Limb (tissue), 2 donors: ENCODE results near the gene FAM43A.

Source experiments
- DNase-seq, 2 donors: peaks; one replicate each; pipeline ENCODE4 v3.0.0-alpha.2; 2016; ENCODE audit errors: extremely low spot score in 2 of 2

Gene FAM43A

DNA sequence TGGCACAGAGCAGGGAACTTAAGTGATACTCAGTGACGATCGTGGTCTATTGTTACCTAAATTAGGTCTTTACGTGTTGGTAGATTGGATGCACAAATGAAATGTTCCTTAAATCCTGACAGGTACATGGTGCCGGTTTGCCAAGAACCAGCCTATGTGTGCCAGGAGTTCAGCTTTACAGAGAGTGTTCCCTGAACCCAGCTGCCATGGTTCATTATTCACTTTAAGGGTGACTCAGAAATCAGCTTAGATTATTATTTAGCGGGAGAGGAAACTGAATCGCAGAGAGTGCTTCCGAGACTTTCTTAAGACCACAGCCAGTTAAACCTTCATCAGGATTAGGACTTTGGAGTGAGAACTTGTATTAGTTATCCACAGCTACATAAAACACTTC, 21.5 kb downstream of the FAM43A start:
- DNase-seq: no peak

DNA sequence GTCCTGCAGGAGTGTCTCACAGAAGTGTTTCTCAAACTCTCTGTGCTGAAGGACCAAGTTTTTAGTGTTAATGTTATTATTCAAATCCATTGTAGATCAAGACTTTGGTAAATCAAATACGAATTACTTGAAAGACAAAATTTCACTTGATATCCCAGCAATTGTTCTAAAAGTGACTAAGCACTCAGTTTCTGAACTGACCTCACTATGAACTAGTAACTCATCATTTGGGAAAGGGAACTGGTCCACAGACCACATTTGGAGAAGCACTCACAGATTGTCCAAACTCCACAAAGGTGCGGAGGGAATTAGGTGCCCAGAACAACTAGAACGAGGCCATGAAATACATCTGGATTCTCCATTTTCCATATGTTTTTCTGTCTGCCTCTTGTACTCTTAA, 25.6 kb downstream of the FAM43A start:
- no peak for DNase-seq

DNA sequence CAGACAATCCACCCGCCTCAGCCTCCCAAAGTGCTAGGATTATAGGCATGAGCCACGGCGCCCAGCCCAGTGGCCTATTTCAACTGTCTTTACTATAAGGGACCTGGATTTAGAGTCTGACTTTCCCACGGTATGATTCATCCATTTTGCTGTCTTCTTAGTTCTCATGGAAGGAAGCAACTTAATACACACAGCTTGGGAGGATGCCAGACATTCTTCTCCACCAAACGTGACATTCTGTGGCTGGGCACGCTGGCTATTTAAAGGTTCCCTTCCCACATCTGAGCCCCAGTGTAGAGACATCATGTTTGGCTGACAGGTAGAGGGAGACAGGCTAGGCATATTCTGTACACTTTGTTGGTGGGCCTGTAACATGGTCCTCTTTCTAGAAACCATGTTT, 26.2 kb downstream of the FAM43A start:
- no peak for DNase-seq

- DNase-seq: no peak
These were observed 27.8 kb downstream of the FAM43A start for GRCh38 chr3:194713299-194714136.

GRCh38 chr3:194714137-194714455, 28.4 kb downstream of the FAM43A start:
- DNase-seq: no peak

DNA sequence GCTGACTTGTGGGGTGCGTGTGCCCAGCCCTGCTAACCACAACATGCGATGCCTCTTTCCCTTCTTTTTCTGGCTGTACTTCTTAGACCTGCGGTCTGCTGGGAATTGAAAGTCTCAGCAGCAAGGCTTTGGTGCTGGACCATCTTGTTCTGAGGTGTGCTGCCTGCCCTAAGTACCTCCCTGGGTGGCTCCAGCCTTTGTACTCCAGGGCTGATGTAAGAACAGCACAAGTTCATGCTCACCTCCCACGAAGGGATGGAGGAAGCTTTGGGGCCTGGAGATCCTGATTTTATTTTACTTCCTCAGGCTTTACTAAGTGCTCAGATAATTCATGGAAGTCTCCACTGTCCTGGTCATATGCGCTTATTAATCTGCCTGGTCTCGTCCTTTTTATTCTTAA, 28.9 kb downstream of the FAM43A start:
- no peak for DNase-seq

DNA sequence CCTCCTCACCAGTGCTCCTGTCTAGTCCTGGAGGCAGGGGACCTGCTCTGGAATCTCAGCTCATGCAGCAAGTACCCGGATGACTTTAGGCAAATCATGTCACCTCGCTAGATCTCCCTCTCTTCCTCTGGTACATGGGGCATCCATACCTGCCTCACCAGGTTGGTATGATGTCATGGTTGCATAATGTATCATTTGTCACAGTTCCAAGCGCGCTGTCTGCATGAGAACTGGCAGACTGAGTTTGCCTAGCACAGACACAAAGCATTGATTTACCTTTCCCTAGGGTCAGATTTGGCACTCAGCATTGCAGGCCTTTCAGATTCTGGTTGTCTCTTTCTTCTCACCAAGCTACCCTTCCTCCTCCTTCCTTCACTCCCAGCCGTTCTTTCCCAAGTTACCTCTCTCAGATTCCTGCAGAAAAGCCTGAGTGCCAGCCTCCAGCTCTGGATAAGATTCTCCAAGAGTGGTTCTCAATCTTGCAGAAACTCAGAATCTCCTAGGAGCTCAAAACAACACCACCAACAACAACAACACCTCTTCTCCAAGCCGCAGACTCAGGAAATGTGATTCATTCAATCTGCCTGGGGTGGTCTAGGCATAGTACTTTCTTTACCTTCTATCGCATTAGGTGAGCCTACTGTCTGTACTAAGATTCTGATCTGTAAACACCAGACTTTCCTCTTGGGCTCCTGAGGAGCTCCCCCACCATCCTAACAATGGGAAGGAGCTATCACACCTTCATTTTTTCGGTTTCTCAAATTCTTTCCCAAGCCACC, 29.5 kb downstream of the FAM43A start:
- no peak for DNase-seq

- DNase-seq: no peak
These were observed 32.4 kb downstream of the FAM43A start for GRCh38 chr3:194718079-194718478.

DNA sequence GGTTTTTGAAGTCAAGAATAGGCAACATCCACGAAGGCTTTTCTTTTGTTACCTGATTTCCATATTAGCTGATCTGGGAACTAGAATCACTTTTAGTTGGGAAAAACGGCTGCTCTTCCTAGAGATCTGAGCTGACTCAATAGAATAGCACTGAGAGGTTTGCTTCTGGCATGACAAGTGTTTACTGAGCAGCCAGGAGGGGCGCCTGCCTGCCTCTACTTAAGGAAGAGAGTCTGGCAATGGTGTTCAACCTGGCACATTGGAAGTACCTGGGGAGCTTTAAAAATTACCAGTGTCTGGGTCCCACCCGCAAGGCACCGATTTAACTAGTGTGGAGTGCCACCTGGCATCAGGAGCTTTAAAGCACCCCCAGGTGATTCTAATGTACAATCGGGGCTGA, 34.4 kb downstream of the FAM43A start:
- DNase-seq: no peak

- no peak for DNase-seq
These were observed 38.3 kb downstream of the FAM43A start for GRCh38 chr3:194723846-194724618.

GRCh38 chr3:194725346-194725745, 39.7 kb downstream of the FAM43A start:
- no peak for DNase-seq

DNA sequence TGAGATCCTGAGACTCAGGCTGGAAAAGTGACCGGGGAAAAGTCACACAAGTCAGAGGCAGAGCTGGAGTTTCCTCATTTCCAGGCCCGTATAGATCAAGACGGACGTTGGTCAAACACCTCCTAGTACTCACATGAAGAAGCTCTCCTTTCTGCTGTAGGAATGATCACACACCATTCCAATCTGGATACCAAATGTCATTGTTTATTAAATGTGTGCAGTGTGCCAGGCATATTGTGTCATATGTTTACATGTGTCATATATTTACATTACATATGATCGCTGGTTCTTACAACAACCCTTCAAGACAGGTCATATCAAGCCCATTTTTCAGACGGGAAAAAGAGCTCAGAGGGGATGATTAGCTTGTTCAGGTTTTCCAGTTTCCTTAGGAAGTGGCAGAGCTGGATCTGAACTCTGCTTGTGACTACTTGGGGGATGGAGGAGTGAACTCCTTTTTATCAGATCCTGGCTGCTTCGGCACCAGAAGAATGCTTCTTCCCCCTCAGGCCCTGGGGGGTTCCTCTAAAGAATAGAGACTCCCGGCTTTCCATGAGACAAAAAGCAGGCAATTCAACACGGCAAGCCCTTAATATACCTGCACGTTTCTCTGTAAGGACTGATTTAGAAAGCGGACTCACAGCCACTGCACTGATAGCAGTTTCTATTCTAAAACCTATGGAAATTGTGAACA, 41.9 kb downstream of the FAM43A start:
- no peak for DNase-seq

DNA sequence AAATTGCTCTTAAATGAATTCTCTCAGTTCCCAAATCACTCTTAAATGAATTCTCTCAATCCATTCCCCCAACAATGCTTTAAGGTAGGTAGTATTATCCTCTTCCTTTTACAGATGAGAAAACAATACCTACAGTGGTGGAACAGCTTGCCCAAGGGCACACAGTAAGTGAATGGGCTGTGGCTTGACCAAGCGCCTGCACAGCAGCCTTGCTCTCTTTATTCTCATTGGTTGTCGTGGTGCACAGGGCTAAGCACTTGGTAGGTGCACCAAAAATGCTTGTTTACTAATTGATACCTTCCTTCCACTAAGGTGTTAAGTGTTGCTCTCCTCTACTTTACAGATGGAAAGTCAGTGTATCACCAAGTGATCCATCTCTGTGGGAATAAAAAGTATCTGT, 43.3 kb downstream of the FAM43A start:
- no peak for DNase-seq

DNA sequence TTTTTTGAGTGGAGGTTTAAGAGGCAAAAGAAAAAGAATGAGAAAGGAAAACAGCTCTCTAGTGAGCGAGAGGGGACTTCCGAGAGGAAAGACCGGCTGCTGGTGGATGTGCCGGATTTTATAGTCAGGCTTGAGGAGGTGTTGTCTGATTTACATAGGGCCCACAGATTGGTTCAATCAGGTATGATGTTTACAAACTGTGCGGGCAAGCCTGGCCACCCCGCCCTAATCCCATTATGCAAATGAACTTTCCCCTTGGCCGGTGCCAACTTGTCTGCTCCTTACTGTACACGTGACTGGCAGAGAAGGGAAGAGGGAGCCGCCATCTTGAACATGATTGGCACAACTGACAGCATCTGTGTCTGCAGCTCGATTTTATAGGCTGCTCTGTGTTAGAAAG, 44.7 kb downstream of the FAM43A start:
- DNase-seq: no peak

DNA sequence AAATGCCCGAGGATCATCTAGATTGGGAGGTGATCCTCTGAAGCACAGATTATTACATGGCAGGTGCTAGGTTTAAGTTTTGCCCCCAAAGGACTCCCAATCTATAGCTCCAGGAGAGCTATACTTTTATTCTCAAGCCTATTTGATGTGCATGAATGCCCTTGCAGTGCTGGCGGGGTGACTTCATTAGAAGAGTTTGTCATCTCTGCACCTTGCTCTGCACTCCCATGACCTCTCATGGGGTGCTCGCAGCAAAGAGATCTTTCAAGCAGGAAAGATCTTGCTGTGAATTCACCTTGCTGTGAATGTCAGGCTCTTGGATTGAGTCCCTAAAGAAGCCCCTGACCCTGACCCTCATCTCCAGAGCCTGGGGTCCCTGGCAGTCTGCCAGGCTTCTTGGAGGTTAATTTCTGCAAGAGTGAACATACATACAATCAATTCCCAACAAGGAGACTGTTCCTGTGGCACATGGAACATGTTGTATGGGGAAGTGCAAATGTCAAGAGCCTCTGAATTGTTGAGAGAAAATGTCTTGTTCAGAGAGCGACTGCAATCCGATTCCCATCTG, 45.9 kb downstream of the FAM43A start:
- no peak for DNase-seq

- DNase-seq: no peak
These were observed 46.9 kb downstream of the FAM43A start for GRCh38 chr3:194732617-194733016.

DNA sequence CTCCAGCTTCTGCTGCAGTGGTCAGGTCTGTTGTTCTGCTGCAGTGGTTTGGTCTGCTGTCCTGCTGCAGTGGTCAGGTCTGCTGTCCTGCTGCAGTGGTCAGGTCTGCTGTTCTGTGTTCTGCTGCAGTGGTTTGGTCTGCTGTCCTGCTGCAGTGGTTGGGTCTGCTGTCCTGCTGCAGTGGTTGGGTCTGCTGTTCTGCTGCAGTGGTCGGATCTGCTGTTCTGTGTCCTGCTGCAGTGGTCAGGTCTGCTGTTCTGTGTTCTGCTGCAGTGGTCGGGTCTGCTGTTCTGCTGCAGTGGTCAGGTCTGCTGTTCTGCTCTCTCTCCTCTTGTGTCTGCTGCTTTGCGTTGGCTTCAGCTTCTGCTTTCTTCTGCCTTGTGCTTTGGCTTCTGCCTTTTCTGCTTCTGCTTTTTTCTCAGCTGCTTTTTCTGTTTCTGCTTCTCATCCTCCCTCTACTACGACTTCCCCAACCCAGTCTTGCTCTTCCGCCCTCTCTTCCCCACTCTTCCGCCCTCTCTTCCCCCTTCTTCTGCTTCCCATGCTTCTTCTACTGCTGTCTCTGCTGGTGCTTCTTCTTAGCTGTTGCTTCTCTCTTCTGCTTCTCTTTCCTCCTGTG, 50.7 kb downstream of the FAM43A start:
- no peak for DNase-seq

- no peak for DNase-seq
These were observed 51.4 kb downstream of the FAM43A start for GRCh38 chr3:194736896-194737600.
